ENCODE results near the gene GDPD4.

DNA sequence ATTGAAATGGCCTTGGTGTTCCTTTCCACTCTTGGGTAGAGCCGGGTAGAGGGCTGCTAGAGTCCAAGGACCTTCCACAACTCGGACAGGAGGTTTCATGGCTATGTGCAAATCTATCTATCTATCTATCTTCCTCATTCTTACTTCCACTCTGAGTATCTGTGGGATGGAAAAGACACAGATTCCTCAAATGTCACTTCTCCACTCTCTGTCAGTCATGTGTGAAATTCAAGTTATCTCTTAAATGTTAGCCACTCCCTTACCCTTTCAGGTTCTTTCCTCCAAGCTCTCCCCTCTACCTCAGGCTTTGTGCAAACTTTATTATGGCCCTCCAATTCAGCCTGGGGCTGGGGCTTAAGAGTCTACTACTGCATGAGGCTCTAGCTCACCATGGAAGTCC, 84.3 kb downstream of the GDPD4 start:
- no peak for TF ChIP-seq TGIF2 (CRISPR knock-in tag; IDR thresholded peaks at IDR 0.05)
- TF ChIP-seq TAF1 (IDR thresholded peaks at IDR 0.05; ENCODE audit: control insufficient read depth, extremely low read depth, insufficient read depth, low read length, severe bottlenecking), result no peak
- TF ChIP-seq POLR2AphosphoS2 (IDR thresholded peaks at IDR 0.05; ENCODE audit: low read length), result no peak
- no peak for TF ChIP-seq YBX1 (IDR thresholded peaks at IDR 0.05)
- TF ChIP-seq, protein P1, sequence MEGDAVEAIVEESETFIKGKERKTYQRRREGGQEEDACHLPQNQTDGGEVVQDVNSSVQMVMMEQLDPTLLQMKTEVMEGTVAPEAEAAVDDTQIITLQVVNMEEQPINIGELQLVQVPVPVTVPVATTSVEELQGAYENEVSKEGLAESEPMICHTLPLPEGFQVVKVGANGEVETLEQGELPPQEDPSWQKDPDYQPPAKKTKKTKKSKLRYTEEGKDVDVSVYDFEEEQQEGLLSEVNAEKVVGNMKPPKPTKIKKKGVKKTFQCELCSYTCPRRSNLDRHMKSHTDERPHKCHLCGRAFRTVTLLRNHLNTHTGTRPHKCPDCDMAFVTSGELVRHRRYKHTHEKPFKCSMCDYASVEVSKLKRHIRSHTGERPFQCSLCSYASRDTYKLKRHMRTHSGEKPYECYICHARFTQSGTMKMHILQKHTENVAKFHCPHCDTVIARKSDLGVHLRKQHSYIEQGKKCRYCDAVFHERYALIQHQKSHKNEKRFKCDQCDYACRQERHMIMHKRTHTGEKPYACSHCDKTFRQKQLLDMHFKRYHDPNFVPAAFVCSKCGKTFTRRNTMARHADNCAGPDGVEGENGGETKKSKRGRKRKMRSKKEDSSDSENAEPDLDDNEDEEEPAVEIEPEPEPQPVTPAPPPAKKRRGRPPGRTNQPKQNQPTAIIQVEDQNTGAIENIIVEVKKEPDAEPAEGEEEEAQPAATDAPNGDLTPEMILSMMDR (IDR thresholded peaks at IDR 0.05 in 2 of 3, conservative IDR thresholded peaks at IDR 0.05 in 1 of 3; ENCODE audit: insufficient read depth in 2 of 3, low read depth in 1 of 3, low read length in 3 of 3), result no peak
- TF ChIP-seq, protein P2, sequence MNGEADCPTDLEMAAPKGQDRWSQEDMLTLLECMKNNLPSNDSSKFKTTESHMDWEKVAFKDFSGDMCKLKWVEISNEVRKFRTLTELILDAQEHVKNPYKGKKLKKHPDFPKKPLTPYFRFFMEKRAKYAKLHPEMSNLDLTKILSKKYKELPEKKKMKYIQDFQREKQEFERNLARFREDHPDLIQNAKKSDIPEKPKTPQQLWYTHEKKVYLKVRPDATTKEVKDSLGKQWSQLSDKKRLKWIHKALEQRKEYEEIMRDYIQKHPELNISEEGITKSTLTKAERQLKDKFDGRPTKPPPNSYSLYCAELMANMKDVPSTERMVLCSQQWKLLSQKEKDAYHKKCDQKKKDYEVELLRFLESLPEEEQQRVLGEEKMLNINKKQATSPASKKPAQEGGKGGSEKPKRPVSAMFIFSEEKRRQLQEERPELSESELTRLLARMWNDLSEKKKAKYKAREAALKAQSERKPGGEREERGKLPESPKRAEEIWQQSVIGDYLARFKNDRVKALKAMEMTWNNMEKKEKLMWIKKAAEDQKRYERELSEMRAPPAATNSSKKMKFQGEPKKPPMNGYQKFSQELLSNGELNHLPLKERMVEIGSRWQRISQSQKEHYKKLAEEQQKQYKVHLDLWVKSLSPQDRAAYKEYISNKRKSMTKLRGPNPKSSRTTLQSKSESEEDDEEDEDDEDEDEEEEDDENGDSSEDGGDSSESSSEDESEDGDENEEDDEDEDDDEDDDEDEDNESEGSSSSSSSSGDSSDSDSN (IDR thresholded peaks at IDR 0.05; ENCODE audit: borderline replicate concordance in 1 of 2, low read depth in 2 of 2, low read length in 2 of 2), result no peak
- TF ChIP-seq NFRKB (IDR thresholded peaks at IDR 0.05; ENCODE audit: low read depth), result no peak
- TF ChIP-seq, protein P3, sequence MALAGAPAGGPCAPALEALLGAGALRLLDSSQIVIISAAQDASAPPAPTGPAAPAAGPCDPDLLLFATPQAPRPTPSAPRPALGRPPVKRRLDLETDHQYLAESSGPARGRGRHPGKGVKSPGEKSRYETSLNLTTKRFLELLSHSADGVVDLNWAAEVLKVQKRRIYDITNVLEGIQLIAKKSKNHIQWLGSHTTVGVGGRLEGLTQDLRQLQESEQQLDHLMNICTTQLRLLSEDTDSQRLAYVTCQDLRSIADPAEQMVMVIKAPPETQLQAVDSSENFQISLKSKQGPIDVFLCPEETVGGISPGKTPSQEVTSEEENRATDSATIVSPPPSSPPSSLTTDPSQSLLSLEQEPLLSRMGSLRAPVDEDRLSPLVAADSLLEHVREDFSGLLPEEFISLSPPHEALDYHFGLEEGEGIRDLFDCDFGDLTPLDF (CRISPR knock-in tag; IDR thresholded peaks at IDR 0.05), result no peak
- TF ChIP-seq XRCC5 (IDR thresholded peaks at IDR 0.05; ENCODE audit: low read depth, low read length), result no peak
- TF ChIP-seq, protein P4, sequence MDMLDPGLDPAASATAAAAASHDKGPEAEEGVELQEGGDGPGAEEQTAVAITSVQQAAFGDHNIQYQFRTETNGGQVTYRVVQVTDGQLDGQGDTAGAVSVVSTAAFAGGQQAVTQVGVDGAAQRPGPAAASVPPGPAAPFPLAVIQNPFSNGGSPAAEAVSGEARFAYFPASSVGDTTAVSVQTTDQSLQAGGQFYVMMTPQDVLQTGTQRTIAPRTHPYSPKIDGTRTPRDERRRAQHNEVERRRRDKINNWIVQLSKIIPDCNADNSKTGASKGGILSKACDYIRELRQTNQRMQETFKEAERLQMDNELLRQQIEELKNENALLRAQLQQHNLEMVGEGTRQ (CRISPR knock-in tag; IDR thresholded peaks at IDR 0.05), result no peak
- no peak for TF ChIP-seq POLR2A (conservative IDR thresholded peaks at IDR 0.05)
